ENCODE results near the gene FCGR3A.

- TF ChIP-seq CTCF (IDR thresholded peaks at IDR 0.05) (no peak), EZH2 (IDR thresholded peaks at IDR 0.05; ENCODE audit: borderline replicate concordance, insufficient read depth, low read depth, low read length, poor library complexity, severe bottlenecking) (no peak)
These were observed 54.1 kb downstream of the FCGR3A start for GRCh38 chr1:161495490-161495889.

Data from B cell (primary cell).